Measurements from ENCODE around the gene ACAD11.
A peak's percentile ranks its signal among the peaks of the same experiment; 100 is the strongest.
"Not testable (repeated sequence)": the region's sequence is repeated elsewhere in the genome, so short reads cannot be mapped to it uniquely, and the experiment has no call there.

ACAD11 gene

DNA sequence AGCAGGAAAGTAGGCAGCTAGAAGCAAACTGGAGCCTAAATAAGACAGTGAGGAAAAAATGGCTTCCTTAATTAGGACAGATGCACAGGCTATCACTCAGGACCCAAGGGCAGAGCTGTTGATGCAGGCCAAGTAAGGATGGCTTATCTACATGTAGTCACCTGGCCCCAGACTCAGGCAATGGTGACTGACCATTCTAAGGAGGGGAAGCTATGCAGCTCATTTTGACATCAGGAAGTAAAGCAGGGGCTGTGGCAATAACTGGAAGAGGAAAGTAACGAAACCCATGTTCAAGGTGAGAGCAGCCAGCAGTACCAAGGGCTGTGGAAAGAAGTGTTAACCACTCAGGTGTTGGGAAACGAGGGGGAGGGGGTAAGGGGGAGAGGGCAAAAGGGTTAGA is 16.2 kb downstream of the ACAD11 start:
- H4K8ac ChIP-seq (ENCODE audit: low read depth, low read length): no peak overlapping the region
- no peak overlapping the region for H3K9ac ChIP-seq (ENCODE audit: low read depth, low read length, poor library complexity)
- no peak overlapping the region for H2BK15ac ChIP-seq (ENCODE audit: low read length)
- no peak overlapping the region for H3K4ac ChIP-seq (ENCODE audit: low read length)
- no peak overlapping the region for H3K18ac ChIP-seq (ENCODE audit: low read length)
- no peak overlapping the region for H2AFZ ChIP-seq (ENCODE audit: low read length)
- no peaks in the 10 kb centered on the region for H3K4me1 ChIP-seq (ENCODE audit: control insufficient read depth in 2 of 2, insufficient read depth in 1 of 2, low read depth in 1 of 2, low read length in 2 of 2)
- no peaks in the 10 kb centered on the region for H3K79me1 ChIP-seq (ENCODE audit: low read depth, low read length)
- H2BK5ac ChIP-seq (ENCODE audit: low read length): no peak overlapping the region
- H3K14ac ChIP-seq (ENCODE audit: low read length): no peak overlapping the region
- no peak overlapping the region for H2BK120ac ChIP-seq (ENCODE audit: low read depth, low read length)
- H3K27ac ChIP-seq (replicated peaks; ENCODE audit: low read length): no peak overlapping the region
- no peak overlapping the region for H4K91ac ChIP-seq (ENCODE audit: low read depth, low read length, poor library complexity)
- H3K4me3 ChIP-seq (ENCODE audit: low read length in 2 of 2): no peak overlapping the region
- no peaks in the 10 kb centered on the region for H3K27me3 ChIP-seq (ENCODE audit: control insufficient read depth in 3 of 3, insufficient read depth in 3 of 3, low read depth in 1 of 3, low read length in 3 of 3)
- H2BK12ac ChIP-seq (ENCODE audit: low read length): no peak overlapping the region
- WGBS, 2 donors (ENCODE audit: extremely low coverage in 2 of 2, insufficient read length in 2 of 2, insufficient replicate concordance in 1 of 2): no CpG with 5 or more reads among the region's 2 CpGs
- H3K9me3 ChIP-seq (replicated peaks in 1 of 2; ENCODE audit: control insufficient read depth in 2 of 2, insufficient read depth in 1 of 2, low read depth in 1 of 2, low read length in 2 of 2): no peaks in the 10 kb centered on the region
- H3K36me3 ChIP-seq (replicated peaks in 1 of 2; ENCODE audit: control insufficient read depth in 2 of 2, insufficient read depth in 2 of 2, low read length in 2 of 2): peaks cover 3 to 34% of the 10 kb centered on the region in 2 donors
- H3K23ac ChIP-seq (ENCODE audit: low read depth, low read length, poor library complexity): no peak overlapping the region
- H3K4me2 ChIP-seq (ENCODE audit: insufficient read depth, low read length, poor library complexity, severe bottlenecking): no peak overlapping the region
- H2AK5ac ChIP-seq (ENCODE audit: low read depth, low read length): no peak overlapping the region
- no peak for DNase-seq (ENCODE audit: low spot score)

GRCh38 chr3:132642539-132642847 is 17.1 kb downstream of the ACAD11 start:
- H4K8ac ChIP-seq (ENCODE audit: low read depth, low read length): no peak overlapping the region
- H2AK5ac ChIP-seq (ENCODE audit: low read depth, low read length): no peak overlapping the region
- H3K36me3 ChIP-seq (replicated peaks in 1 of 2; ENCODE audit: control insufficient read depth in 2 of 2, insufficient read depth in 2 of 2, low read length in 2 of 2): peaks cover 3 to 43% of the 10 kb centered on the region in 2 donors
- no peak overlapping the region for H3K9ac ChIP-seq (ENCODE audit: low read depth, low read length, poor library complexity)
- no peak overlapping the region for H3K23ac ChIP-seq (ENCODE audit: low read depth, low read length, poor library complexity)
- H2BK12ac ChIP-seq (ENCODE audit: low read length): no peak overlapping the region
- no peak overlapping the region for H3K14ac ChIP-seq (ENCODE audit: low read length)
- H3K9me3 ChIP-seq (replicated peaks in 1 of 2; ENCODE audit: control insufficient read depth in 2 of 2, insufficient read depth in 1 of 2, low read depth in 1 of 2, low read length in 2 of 2): no peaks in the 10 kb centered on the region
- no peak overlapping the region for H3K18ac ChIP-seq (ENCODE audit: low read length)
- H3K27ac ChIP-seq (replicated peaks; ENCODE audit: low read length): no peak overlapping the region
- H2AFZ ChIP-seq (ENCODE audit: low read length): no peak overlapping the region
- no peak overlapping the region for H2BK15ac ChIP-seq (ENCODE audit: low read length)
- DNase-seq (ENCODE audit: low spot score): no peak
- H2BK5ac ChIP-seq (ENCODE audit: low read length): no peak overlapping the region
- H3K79me1 ChIP-seq (ENCODE audit: low read depth, low read length): no peaks in the 10 kb centered on the region
- no peak overlapping the region for H2BK120ac ChIP-seq (ENCODE audit: low read depth, low read length)
- H3K4me2 ChIP-seq (ENCODE audit: insufficient read depth, low read length, poor library complexity, severe bottlenecking): no peak overlapping the region
- no peaks in the 10 kb centered on the region for H3K4me1 ChIP-seq (ENCODE audit: control insufficient read depth in 2 of 2, insufficient read depth in 1 of 2, low read depth in 1 of 2, low read length in 2 of 2)
- no peak overlapping the region for H4K91ac ChIP-seq (ENCODE audit: low read depth, low read length, poor library complexity)
- no peaks in the 10 kb centered on the region for H3K27me3 ChIP-seq (ENCODE audit: control insufficient read depth in 3 of 3, insufficient read depth in 3 of 3, low read depth in 1 of 3, low read length in 3 of 3)
- WGBS, 2 donors (ENCODE audit: extremely low coverage in 2 of 2, insufficient read length in 2 of 2, insufficient replicate concordance in 1 of 2): no CpG with 5 or more reads among the region's 2 CpGs
- no peak overlapping the region for H3K4me3 ChIP-seq (ENCODE audit: low read length in 2 of 2)
- H3K4ac ChIP-seq (ENCODE audit: low read length): no peak overlapping the region

DNA sequence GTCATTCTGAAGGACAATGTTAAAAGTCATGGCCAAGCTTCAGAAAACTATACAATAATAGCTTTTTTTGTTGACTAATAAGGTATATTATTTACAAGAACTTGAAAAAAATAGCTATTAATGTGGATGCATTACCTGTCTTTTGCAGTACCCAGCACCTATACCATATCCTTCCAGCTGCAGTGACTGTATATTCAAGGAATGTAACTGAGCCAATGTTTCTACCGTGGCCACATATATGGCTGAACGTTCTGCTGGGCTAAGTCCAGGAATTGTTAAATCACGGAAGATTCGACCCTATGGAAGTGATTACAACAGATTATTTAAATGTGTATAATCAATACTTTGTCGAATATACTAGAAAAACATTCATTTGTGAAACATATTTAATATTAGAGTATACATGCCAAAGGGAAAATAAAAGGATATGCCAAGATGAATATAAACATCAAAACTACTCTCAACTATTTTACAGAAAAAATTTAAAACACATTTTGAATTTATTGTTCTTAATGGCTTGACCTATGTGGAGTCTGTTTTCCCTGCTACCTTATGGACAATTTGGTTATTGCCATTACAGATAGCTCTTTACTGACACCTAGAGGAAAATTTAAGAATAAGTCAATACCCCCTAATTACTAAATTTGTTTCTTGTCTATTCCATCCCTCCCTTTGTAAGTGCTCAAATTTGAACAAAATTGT is 17.6 kb downstream of the ACAD11 start:
- Histone ChIP-seq H4K8ac (ENCODE audit: low read depth, low read length) (no peak overlapping the region), H3K4me1 (ENCODE audit: control insufficient read depth in 2 of 2, insufficient read depth in 1 of 2, low read depth in 1 of 2, low read length in 2 of 2) (no peaks in the 10 kb centered on the region), H2AFZ (ENCODE audit: low read length) (no peak overlapping the region), H3K4me3 (ENCODE audit: low read length in 2 of 2) (no peak overlapping the region), H3K79me1 (ENCODE audit: low read depth, low read length) (no peaks in the 10 kb centered on the region), H4K91ac (ENCODE audit: low read depth, low read length, poor library complexity) (no peak overlapping the region), H3K14ac (ENCODE audit: low read length) (no peak overlapping the region), H2BK15ac (ENCODE audit: low read length) (no peak overlapping the region), H2BK120ac (ENCODE audit: low read depth, low read length) (no peak overlapping the region), H2BK12ac (ENCODE audit: low read length) (no peak overlapping the region), H2BK5ac (ENCODE audit: low read length) (no peak overlapping the region), H3K4ac (ENCODE audit: low read length) (no peak overlapping the region), H3K23ac (ENCODE audit: low read depth, low read length, poor library complexity) (no peak overlapping the region), H3K9ac (ENCODE audit: low read depth, low read length, poor library complexity) (no peak overlapping the region), H3K27ac (replicated peaks; ENCODE audit: low read length) (no peak overlapping the region), H3K18ac (ENCODE audit: low read length) (no peak overlapping the region), H2AK5ac (ENCODE audit: low read depth, low read length) (no peak overlapping the region), H3K36me3 (replicated peaks in 1 of 2; ENCODE audit: control insufficient read depth in 2 of 2, insufficient read depth in 2 of 2, low read length in 2 of 2) (peaks cover 3 to 43% of the 10 kb centered on the region in 2 donors), H3K9me3 (replicated peaks in 1 of 2; ENCODE audit: control insufficient read depth in 2 of 2, insufficient read depth in 1 of 2, low read depth in 1 of 2, low read length in 2 of 2) (no peaks in the 10 kb centered on the region), H3K4me2 (ENCODE audit: insufficient read depth, low read length, poor library complexity, severe bottlenecking) (no peak overlapping the region), H3K27me3 (ENCODE audit: control insufficient read depth in 3 of 3, insufficient read depth in 3 of 3, low read depth in 1 of 3, low read length in 3 of 3) (no peaks in the 10 kb centered on the region)
- DNase-seq (ENCODE audit: low spot score): peak; percentile 27
- WGBS, 2 donors (ENCODE audit: extremely low coverage in 2 of 2, insufficient read length in 2 of 2, insufficient replicate concordance in 1 of 2): no CpG with 5 or more reads among the region's 5 CpGs

DNA sequence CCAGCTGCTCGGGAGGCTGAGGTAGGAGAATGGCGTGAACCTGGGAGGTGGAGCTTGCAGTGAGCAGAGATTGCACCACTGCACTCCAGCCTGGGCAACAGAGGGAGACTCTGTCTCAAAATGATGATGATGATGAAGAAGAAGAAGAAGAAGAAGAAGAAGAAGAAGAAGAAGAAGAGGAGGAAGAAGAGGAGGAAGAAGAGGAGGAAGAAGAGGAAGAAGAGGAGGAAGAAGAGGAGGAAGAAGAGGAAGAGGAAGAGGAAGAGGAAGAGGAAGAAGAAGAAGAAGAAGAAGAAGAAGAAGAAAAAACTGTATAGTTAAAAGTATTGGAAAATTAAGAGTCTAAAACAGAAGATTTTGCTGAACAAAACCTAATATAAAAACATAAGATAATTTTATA is 18.2 kb downstream of the ACAD11 start:
- no CpG with 5 or more reads among the region's 2 CpGs for WGBS, 2 donors (ENCODE audit: extremely low coverage in 2 of 2, insufficient read length in 2 of 2, insufficient replicate concordance in 1 of 2)
- not testable (repeated sequence) for H4K8ac ChIP-seq (ENCODE audit: low read depth, low read length); H3K27me3 ChIP-seq (ENCODE audit: control insufficient read depth in 3 of 3, insufficient read depth in 3 of 3, low read depth in 1 of 3, low read length in 3 of 3); H2BK12ac ChIP-seq (ENCODE audit: low read length); H2BK5ac ChIP-seq (ENCODE audit: low read length); DNase-seq (ENCODE audit: low spot score); H3K27ac ChIP-seq (replicated peaks; ENCODE audit: low read length); H3K4ac ChIP-seq (ENCODE audit: low read length); H3K79me1 ChIP-seq (ENCODE audit: low read depth, low read length); H3K9ac ChIP-seq (ENCODE audit: low read depth, low read length, poor library complexity); H3K4me1 ChIP-seq (ENCODE audit: control insufficient read depth in 2 of 2, insufficient read depth in 1 of 2, low read depth in 1 of 2, low read length in 2 of 2); H2AFZ ChIP-seq (ENCODE audit: low read length); H3K4me3 ChIP-seq (ENCODE audit: low read length in 2 of 2); H4K91ac ChIP-seq (ENCODE audit: low read depth, low read length, poor library complexity); H2BK120ac ChIP-seq (ENCODE audit: low read depth, low read length); H3K4me2 ChIP-seq (ENCODE audit: insufficient read depth, low read length, poor library complexity, severe bottlenecking); H3K23ac ChIP-seq (ENCODE audit: low read depth, low read length, poor library complexity); H3K9me3 ChIP-seq (replicated peaks in 1 of 2; ENCODE audit: control insufficient read depth in 2 of 2, insufficient read depth in 1 of 2, low read depth in 1 of 2, low read length in 2 of 2); H2AK5ac ChIP-seq (ENCODE audit: low read depth, low read length); H3K18ac ChIP-seq (ENCODE audit: low read length); H3K14ac ChIP-seq (ENCODE audit: low read length); H2BK15ac ChIP-seq (ENCODE audit: low read length)
- H3K36me3 ChIP-seq (replicated peaks in 1 of 2; ENCODE audit: control insufficient read depth in 2 of 2, insufficient read depth in 2 of 2, low read length in 2 of 2): peaks cover 3 to 43% of the 10 kb centered on the region in 2 donors
